GM21447 (cell line): ENCODE data around the gene CHMP6.
"Not testable (repeated sequence)": the region's sequence is repeated elsewhere in the genome, so short reads cannot be mapped to it uniquely, and the experiment has no call there.

Experiments used
- ATAC-seq: cut with Tn5 transposase; IDR thresholded peaks from one replicate; pipeline ENCODE4 v1.9.1; 2021; ENCODE audit not compliant: unreplicated experiment

Gene CHMP6

GRCh38 chr17:81028506-81028858 lies 36.8 kb downstream of the CHMP6 start:
- ATAC-seq = no peak

- no peak for ATAC-seq
Measured at GRCh38 chr17:81029859-81030258, 38.2 kb downstream of the CHMP6 start.

GRCh38 chr17:81030312-81030711 lies 38.7 kb downstream of the CHMP6 start:
- ATAC-seq = not testable (repeated sequence)

- ATAC-seq = no peak
Measured at GRCh38 chr17:81030741-81031565, 39.3 kb downstream of the CHMP6 start.

- no peak for ATAC-seq
Measured at GRCh38 chr17:81031566-81032550, 40.2 kb downstream of the CHMP6 start.

- no peak for ATAC-seq
Measured at GRCh38 chr17:81032641-81033480, 41.2 kb downstream of the CHMP6 start.

- ATAC-seq = no peak
Measured at GRCh38 chr17:81033535-81034167, 42.0 kb downstream of the CHMP6 start.

GRCh38 chr17:81034168-81034777 lies 42.6 kb downstream of the CHMP6 start:
- ATAC-seq = peak; percentile 25

GRCh38 chr17:81034779-81035520 lies 43.3 kb downstream of the CHMP6 start, which contains the start of gene BAIAP2:
TSS of gene BAIAP2 (plus strand) at chr17:81035151. CDS start at chr17:81035255, 104 bp downstream.
- ATAC-seq = peak; percentile 56

- no peak for ATAC-seq
Measured at GRCh38 chr17:81035521-81036196, 44.0 kb downstream of the CHMP6 start.

- no peak for ATAC-seq
Measured at GRCh38 chr17:81036197-81036941, 44.7 kb downstream of the CHMP6 start.

- ATAC-seq = no peak
Measured at GRCh38 chr17:81037026-81037797, 45.6 kb downstream of the CHMP6 start.

GRCh38 chr17:81037798-81038733 lies 46.4 kb downstream of the CHMP6 start:
- ATAC-seq = no peak

GRCh38 chr17:81039096-81039495 lies 47.5 kb downstream of the CHMP6 start:
- ATAC-seq = no peak

- no peak for ATAC-seq
Measured at GRCh38 chr17:81039854-81040758, 48.5 kb downstream of the CHMP6 start.
